H9 (cell line): ENCODE data around the gene C1QTNF6. TPM values are rescaled to one million over a fixed set of nuclear protein-coding genes. Genes with fewer than 3 reads are reported as not detected.

ENCODE experiments used
- DNase-seq: peaks from one replicate; pipeline ENCODE4 v3.0.0-alpha.2; 2017
- H2AFZ ChIP-seq: one replicate; pipeline ENCODE4 v1.6.1; 2013; ENCODE audit warnings: mild to moderate bottlenecking, low read length, control low read depth, moderate library complexity
- H2AK5ac ChIP-seq: 2 replicates; pipeline ENCODE4 v1.6.1; 2013; ENCODE audit warnings: low read length, control low read depth, mixed read lengths; ENCODE audit not compliant: insufficient read length
- H2BK120ac ChIP-seq: one replicate; pipeline ENCODE4 v1.6.1; 2013; ENCODE audit warnings: low read depth, mild to moderate bottlenecking, low read length, control low read depth, inconsistent platforms; ENCODE audit not compliant: poor library complexity, severe bottlenecking
- H2BK12ac ChIP-seq: 2 replicates; pipeline ENCODE4 v1.6.1; 2013; ENCODE audit warnings: low read length, control low read depth, mixed read lengths, low read depth; ENCODE audit not compliant: insufficient read length
- H2BK15ac ChIP-seq: 2 replicates; pipeline ENCODE4 v1.6.1; 2013; ENCODE audit warnings: low read depth, low read length, control low read depth
- H2BK20ac ChIP-seq: one replicate; pipeline ENCODE4 v1.6.1; 2013; ENCODE audit warnings: low read depth, mild to moderate bottlenecking, low read length, control low read depth, inconsistent platforms; ENCODE audit not compliant: poor library complexity, severe bottlenecking
- H2BK5ac ChIP-seq: 2 replicates; pipeline ENCODE4 v1.6.1; 2013; ENCODE audit warnings: low read length, control low read depth, mixed read lengths; ENCODE audit not compliant: insufficient read length
- H3K14ac ChIP-seq: 2 replicates; pipeline ENCODE4 v1.6.1; 2013; ENCODE audit warnings: low read length, control low read depth; ENCODE audit not compliant: insufficient read depth
- H3K18ac ChIP-seq: 2 replicates; pipeline ENCODE4 v1.6.1; 2013; ENCODE audit warnings: low read depth, mild to moderate bottlenecking, mixed read lengths, low read length, control low read depth; ENCODE audit not compliant: insufficient read length
- H3K23ac ChIP-seq: 2 replicates; pipeline ENCODE4 v1.6.1; 2013; ENCODE audit warnings: low read length, control low read depth, mixed read lengths, low read depth; ENCODE audit not compliant: insufficient read length
- H3K23me2 ChIP-seq: 2 replicates; pipeline ENCODE4 v1.6.1; 2013; ENCODE audit warnings: low read depth, mild to moderate bottlenecking, mixed read lengths, low read length, control low read depth; ENCODE audit not compliant: insufficient read length, poor library complexity, severe bottlenecking
- H3K27ac ChIP-seq: 2 replicates; pipeline ENCODE4 v1.5.1; 2013; ENCODE audit warnings: low read length, control low read depth, mixed read lengths, low read depth; ENCODE audit not compliant: insufficient read length
- H3K27me3 ChIP-seq: 2 replicates; pipeline ENCODE4 v1.6.1; 2013; ENCODE audit warnings: low read length, control low read depth, inconsistent platforms; ENCODE audit not compliant: insufficient read depth
- H3K4ac ChIP-seq: 2 replicates; pipeline ENCODE4 v1.6.1; 2013; ENCODE audit warnings: low read depth, mild to moderate bottlenecking, control low read depth, inconsistent platforms, low read length, moderate library complexity
- H3K4me1 ChIP-seq: 2 replicates; pipeline ENCODE4 v1.6.1; 2013; ENCODE audit warnings: low read length, control low read depth, inconsistent platforms; ENCODE audit not compliant: insufficient read depth
- H3K4me2 ChIP-seq: 2 replicates; pipeline ENCODE4 v1.6.1; 2013; ENCODE audit warnings: low read length, control low read depth, mixed read lengths; ENCODE audit not compliant: insufficient read length, insufficient read depth
- H3K56ac ChIP-seq: 2 replicates; pipeline ENCODE4 v1.6.1; 2013; ENCODE audit warnings: low read depth, mild to moderate bottlenecking, mixed read lengths, low read length, control low read depth; ENCODE audit not compliant: insufficient read length
- H3K79me1 ChIP-seq: 2 replicates; pipeline ENCODE4 v1.6.1; 2013; ENCODE audit warnings: low read depth, mild to moderate bottlenecking, moderate library complexity, low read length, control low read depth, inconsistent platforms; ENCODE audit not compliant: insufficient read depth, poor library complexity, severe bottlenecking
- H3K79me2 ChIP-seq: 2 replicates; pipeline ENCODE4 v1.6.1; 2013; ENCODE audit warnings: low read length, control low read depth, inconsistent platforms; ENCODE audit not compliant: insufficient read depth
- H3K9ac ChIP-seq: 2 replicates; pipeline ENCODE4 v1.6.1; 2013; ENCODE audit warnings: low read length, control low read depth, mixed read lengths; ENCODE audit not compliant: insufficient read length; ENCODE audit errors: extremely low read depth
- H3K9me3 ChIP-seq: one replicate; pipeline ENCODE4 v1.6.1; 2013; ENCODE audit warnings: low read depth, low read length, inconsistent platforms; ENCODE audit not compliant: control insufficient read depth
- H3T11ph ChIP-seq: one replicate; pipeline ENCODE4 v1.6.1; 2013; ENCODE audit warnings: mild to moderate bottlenecking, low read length, control low read depth, inconsistent platforms
- H4K20me1 ChIP-seq: one replicate; pipeline ENCODE4 v1.6.1; 2013; ENCODE audit not compliant: control insufficient read depth, insufficient read length, insufficient read depth
- H4K5ac ChIP-seq: 2 replicates; pipeline ENCODE4 v1.6.1; 2013; ENCODE audit warnings: low read depth, mild to moderate bottlenecking, mixed read lengths, low read length, control low read depth; ENCODE audit not compliant: insufficient read length
- H4K8ac ChIP-seq: replicated peaks from 2 replicates; pipeline ENCODE4 v1.6.1; 2013; ENCODE audit warnings: low read length, control low read depth, mixed read lengths, low read depth; ENCODE audit not compliant: insufficient read length
- H4K91ac ChIP-seq: 2 replicates; pipeline ENCODE4 v1.6.1; 2013; ENCODE audit warnings: low read depth, mild to moderate bottlenecking, moderate library complexity, mixed read lengths, low read length, control low read depth; ENCODE audit not compliant: insufficient read length
- H3K27ac Mint-ChIP-seq, 3 experiments: 2 replicates in 2 of 3; 3 replicates in 1 of 3; pipeline ENCODE4 v1.8.0; 2020 to 2021; ENCODE audit warnings: mixed read lengths in 3 of 3, mild to moderate bottlenecking in 1 of 3, moderate library complexity in 1 of 3
- H3K27me3 Mint-ChIP-seq: 2 replicates; pipeline ENCODE4 v1.8.0; 2021; ENCODE audit warnings: low read depth, mild to moderate bottlenecking, moderate library complexity, mixed read lengths
- H3K36me3 Mint-ChIP-seq, 3 experiments: 2 replicates in 2 of 3; 3 replicates in 1 of 3; pipeline ENCODE4 v1.8.0; 2020 to 2021; ENCODE audit warnings: low read depth in 3 of 3, mixed read lengths in 3 of 3; ENCODE audit not compliant: insufficient read depth in 1 of 3
- H3K4me1 Mint-ChIP-seq, 2 experiments: 2 replicates each; pipeline ENCODE4 v1.8.0; 2020; ENCODE audit warnings: mixed read lengths in 2 of 2
- H3K4me3 Mint-ChIP-seq, 2 experiments: 2 replicates in 1 of 2; 3 replicates in 1 of 2; pipeline ENCODE4 v1.8.0; 2020 to 2021; ENCODE audit warnings: mild to moderate bottlenecking in 2 of 2, mixed read lengths in 2 of 2, moderate library complexity in 1 of 2
- H3K9me3 Mint-ChIP-seq, 2 experiments: 2 replicates in 1 of 2; 3 replicates in 1 of 2; pipeline ENCODE4 v1.8.0; 2020; ENCODE audit warnings: mild to moderate bottlenecking in 2 of 2, mixed read lengths in 2 of 2, moderate library complexity in 1 of 2
- whole genome bisulfite sequencing: extraction: QIAGEN DNeasy Blood & Tissue Kit; methylation state at CpG from one replicate; pipeline ENCODE4 v1.1.7; 2013; ENCODE audit warnings: missing lambda C conversion rate, low lambda C conversion rate, mixed read lengths; ENCODE audit not compliant: insufficient read length; ENCODE audit errors: extremely low coverage; 5-methylcytosine and 5-hydroxymethylcytosine counted together
- total RNA-seq: library from RNA; stranded (reverse); gene quantifications from 2 replicates; pipeline ENCODE4 v1.2.1, GENCODE V29; 2021
- TF ChIP-seq, protein P1 (sequence below): fragments of 200-600 bp; sonication (generic); conservative IDR thresholded peaks from 3 replicates; pipeline ENCODE4 v1.8.0; 2021; ENCODE audit warnings: antibody characterized with exemption, mild to moderate bottlenecking

Gene C1QTNF6
- total RNA-seq, 1 experiment from 2014 or later = 5.0 TPM

DNA sequence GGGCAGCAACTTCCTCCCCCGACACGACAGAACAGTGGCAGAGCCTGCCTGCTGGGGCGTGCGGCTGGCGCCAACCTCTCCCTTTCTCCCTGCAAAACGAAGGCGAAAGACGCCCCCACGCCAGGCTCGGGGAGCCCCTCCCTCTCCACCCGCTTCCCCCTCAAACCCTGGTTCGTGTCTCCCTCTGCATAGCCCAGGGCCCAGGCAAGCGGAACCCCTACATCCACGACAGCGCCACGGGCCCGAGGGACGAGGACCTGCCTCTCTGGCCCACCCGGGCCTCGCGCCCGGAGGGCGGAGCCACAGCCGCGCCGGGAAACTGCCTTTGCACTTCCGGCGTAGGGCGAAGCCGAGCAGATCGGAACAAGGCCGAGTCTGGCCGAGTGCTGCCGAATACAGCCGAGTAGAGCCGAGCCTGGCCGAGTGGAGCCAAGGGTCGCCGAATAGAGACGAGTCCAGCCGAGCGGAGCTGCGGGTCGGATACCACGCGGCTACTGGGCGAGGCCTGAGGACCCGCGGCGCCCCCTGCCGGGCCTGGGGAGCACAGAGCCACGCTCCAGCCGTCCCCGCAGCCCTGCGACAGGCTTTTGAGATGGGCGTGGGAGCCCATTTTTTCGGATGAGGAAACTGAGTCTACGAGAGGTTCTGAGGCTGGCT lies 11.2 kb upstream of the C1QTNF6 start:
- H3K9me3 ChIP-seq = no peaks in the 10 kb centered on the region
- H3K4me2 ChIP-seq = peak overlapping the region; percentile 87
- no peak overlapping the region for H3K4ac ChIP-seq
- no peak overlapping the region for H2AFZ ChIP-seq
- H3K36me3 Mint-ChIP-seq = no peaks in the 10 kb centered on the region
- peaks cover 5% of the 10 kb centered on the region for H3K23me2 ChIP-seq
- no CpG with 5 or more reads among the region's 58 CpGs for WGBS
- H3K14ac ChIP-seq = peak overlapping the region; percentile 74
- no peak overlapping the region for H2AK5ac ChIP-seq
- H4K20me1 ChIP-seq = no peaks in the 10 kb centered on the region
- no peak overlapping the region for H3K27ac ChIP-seq
- peak overlapping the region in 1 of 3 experiments; percentile 44; a peak in 2 of 7 replicates for H3K27ac Mint-ChIP-seq
- no peak overlapping the region for H3K23ac ChIP-seq
- no peaks in the 10 kb centered on the region for H3K79me1 ChIP-seq
- H3K18ac ChIP-seq = peak overlapping the region; percentile 89
- H4K5ac ChIP-seq = no peak overlapping the region
- H3K4me3 Mint-ChIP-seq = peak overlapping the region; percentile 79 to 82
- H3K27me3 Mint-ChIP-seq = peaks cover 7% of the 10 kb centered on the region
- DNase-seq = peak; percentile 98
- no peak overlapping the region for H2BK20ac ChIP-seq
- H3K27me3 ChIP-seq = no peaks in the 10 kb centered on the region
- no peak overlapping the region for H4K8ac ChIP-seq
- H2BK120ac ChIP-seq = no peak overlapping the region
- TF ChIP-seq, protein P1, sequence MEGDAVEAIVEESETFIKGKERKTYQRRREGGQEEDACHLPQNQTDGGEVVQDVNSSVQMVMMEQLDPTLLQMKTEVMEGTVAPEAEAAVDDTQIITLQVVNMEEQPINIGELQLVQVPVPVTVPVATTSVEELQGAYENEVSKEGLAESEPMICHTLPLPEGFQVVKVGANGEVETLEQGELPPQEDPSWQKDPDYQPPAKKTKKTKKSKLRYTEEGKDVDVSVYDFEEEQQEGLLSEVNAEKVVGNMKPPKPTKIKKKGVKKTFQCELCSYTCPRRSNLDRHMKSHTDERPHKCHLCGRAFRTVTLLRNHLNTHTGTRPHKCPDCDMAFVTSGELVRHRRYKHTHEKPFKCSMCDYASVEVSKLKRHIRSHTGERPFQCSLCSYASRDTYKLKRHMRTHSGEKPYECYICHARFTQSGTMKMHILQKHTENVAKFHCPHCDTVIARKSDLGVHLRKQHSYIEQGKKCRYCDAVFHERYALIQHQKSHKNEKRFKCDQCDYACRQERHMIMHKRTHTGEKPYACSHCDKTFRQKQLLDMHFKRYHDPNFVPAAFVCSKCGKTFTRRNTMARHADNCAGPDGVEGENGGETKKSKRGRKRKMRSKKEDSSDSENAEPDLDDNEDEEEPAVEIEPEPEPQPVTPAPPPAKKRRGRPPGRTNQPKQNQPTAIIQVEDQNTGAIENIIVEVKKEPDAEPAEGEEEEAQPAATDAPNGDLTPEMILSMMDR = peak; percentile 94
- no peak overlapping the region for H2BK12ac ChIP-seq
- H3K56ac ChIP-seq = no peak overlapping the region
- no peak overlapping the region for H2BK15ac ChIP-seq
- no peak overlapping the region for H2BK5ac ChIP-seq
- peaks cover 20 to 42% of the 10 kb centered on the region in 2 experiments for H3K4me1 Mint-ChIP-seq
- peak overlapping the region; percentile 77 for H3K9ac ChIP-seq
- no peaks in the 10 kb centered on the region; the same call in 1 of the 2 replicates for H3K4me1 ChIP-seq
- H3K9me3 Mint-ChIP-seq = no peaks in the 10 kb centered on the region
- H4K91ac ChIP-seq = no peak overlapping the region
- no peaks in the 10 kb centered on the region for H3K79me2 ChIP-seq
- H3T11ph ChIP-seq = no peak overlapping the region
